NB4 (cell line): ENCODE data around the gene C22orf31.

Experiments
- DNase-seq: peaks from one replicate; pipeline ENCODE4 v3.0.0; 2010; ENCODE audit warnings: low read depth
- H3K4me3 ChIP-seq: one replicate; pipeline ENCODE4 v1.5.1; 2011; ENCODE audit warnings: mild to moderate bottlenecking, low read depth, low read length, moderate library complexity
- MYC ChIP-seq: IDR thresholded peaks from 2 replicates; pipeline ENCODE4 v1.6.1; 2011; ENCODE audit warnings: low read depth, low read length
- POLR2A ChIP-seq: IDR thresholded peaks from 2 replicates; pipeline ENCODE4 v1.6.1; 2011; ENCODE audit warnings: mild to moderate bottlenecking; ENCODE audit not compliant: insufficient read length; ENCODE audit errors: extremely low read depth
- TF ChIP-seq, protein P1 (sequence below): IDR thresholded peaks from one replicate; pipeline ENCODE4 v1.5.1; 2012; ENCODE audit warnings: low read depth, low read length
- TF ChIP-seq, protein P2 (sequence below): IDR thresholded peaks from 2 replicates; pipeline ENCODE4 v1.6.1; 2011; ENCODE audit warnings: low read depth, low read length

The C22orf31 gene

DNA sequence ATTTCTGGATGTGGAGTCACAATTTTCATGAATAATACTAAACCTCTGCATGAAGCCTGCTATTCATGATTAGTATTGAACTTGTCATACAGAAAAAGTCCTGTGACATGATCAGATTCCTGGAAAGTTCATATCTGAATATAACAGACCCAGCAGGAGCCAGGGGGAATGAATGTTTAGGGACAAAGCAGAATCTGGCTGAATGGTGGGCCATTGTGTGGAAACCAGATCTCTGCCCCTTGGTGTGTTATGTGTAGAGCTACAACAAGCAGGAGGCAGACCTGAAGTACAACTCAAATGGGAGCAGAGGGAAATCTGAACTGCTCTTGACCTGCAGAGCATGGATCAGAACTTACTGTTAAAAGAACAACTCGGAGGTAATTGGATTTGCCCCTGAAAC, 41.5 kb upstream of the C22orf31 start:
- no peak overlapping the region for H3K4me3 ChIP-seq
- no peak for DNase-seq
- no peak for TF ChIP-seq POLR2A
- TF ChIP-seq, protein P1, sequence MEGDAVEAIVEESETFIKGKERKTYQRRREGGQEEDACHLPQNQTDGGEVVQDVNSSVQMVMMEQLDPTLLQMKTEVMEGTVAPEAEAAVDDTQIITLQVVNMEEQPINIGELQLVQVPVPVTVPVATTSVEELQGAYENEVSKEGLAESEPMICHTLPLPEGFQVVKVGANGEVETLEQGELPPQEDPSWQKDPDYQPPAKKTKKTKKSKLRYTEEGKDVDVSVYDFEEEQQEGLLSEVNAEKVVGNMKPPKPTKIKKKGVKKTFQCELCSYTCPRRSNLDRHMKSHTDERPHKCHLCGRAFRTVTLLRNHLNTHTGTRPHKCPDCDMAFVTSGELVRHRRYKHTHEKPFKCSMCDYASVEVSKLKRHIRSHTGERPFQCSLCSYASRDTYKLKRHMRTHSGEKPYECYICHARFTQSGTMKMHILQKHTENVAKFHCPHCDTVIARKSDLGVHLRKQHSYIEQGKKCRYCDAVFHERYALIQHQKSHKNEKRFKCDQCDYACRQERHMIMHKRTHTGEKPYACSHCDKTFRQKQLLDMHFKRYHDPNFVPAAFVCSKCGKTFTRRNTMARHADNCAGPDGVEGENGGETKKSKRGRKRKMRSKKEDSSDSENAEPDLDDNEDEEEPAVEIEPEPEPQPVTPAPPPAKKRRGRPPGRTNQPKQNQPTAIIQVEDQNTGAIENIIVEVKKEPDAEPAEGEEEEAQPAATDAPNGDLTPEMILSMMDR: no peak
- TF ChIP-seq, protein P2, sequence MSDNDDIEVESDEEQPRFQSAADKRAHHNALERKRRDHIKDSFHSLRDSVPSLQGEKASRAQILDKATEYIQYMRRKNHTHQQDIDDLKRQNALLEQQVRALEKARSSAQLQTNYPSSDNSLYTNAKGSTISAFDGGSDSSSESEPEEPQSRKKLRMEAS: no peak
- TF ChIP-seq MYC: no peak

DNA sequence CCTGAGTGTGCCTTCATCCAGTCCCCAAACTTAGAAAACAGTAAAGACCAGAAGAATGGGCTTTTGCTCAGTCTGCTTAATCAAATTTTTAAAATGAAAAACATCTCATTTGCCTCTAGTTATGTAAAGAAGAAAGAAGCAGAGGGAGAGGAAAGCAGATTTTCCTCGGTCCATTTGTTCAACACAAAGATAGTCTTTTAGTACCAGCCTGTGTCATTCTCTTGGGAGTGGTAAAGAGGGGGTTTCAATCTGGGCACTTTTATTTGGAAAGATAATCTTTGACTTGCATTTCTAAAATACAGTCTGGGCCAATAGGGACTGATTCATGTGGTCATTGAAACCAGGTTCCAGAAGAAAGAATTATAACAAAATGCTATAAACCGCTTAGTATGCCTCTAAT, 40.7 kb upstream of the C22orf31 start:
- DNase-seq: no peak
- no peak overlapping the region for H3K4me3 ChIP-seq
- TF ChIP-seq MYC (no peak), POLR2A (no peak)
- TF ChIP-seq, protein P1: no peak
- TF ChIP-seq, protein P2: no peak

DNA sequence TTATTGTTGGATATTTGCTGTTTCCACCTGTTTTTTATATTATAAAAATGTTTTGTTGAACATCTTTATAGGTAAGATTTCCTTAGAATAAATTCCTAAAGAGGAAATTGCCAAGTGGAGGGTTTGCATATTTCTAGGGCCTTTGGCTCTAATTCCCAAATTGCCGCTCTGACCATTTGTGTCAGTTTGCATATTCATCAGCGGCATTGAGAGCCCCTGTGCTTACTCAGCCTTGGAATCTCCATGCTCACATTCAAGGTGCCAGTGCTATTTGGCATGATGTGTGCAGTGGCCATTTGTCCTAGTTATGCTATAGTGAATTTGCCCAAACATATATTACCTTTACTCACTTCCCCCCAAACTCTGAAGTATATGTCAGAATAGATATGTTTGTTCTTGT, 36.7 kb upstream of the C22orf31 start:
- no peak overlapping the region for H3K4me3 ChIP-seq
- DNase-seq: no peak
- TF ChIP-seq POLR2A (no peak), MYC (no peak)
- TF ChIP-seq, protein P1: no peak
- TF ChIP-seq, protein P2: no peak

DNA sequence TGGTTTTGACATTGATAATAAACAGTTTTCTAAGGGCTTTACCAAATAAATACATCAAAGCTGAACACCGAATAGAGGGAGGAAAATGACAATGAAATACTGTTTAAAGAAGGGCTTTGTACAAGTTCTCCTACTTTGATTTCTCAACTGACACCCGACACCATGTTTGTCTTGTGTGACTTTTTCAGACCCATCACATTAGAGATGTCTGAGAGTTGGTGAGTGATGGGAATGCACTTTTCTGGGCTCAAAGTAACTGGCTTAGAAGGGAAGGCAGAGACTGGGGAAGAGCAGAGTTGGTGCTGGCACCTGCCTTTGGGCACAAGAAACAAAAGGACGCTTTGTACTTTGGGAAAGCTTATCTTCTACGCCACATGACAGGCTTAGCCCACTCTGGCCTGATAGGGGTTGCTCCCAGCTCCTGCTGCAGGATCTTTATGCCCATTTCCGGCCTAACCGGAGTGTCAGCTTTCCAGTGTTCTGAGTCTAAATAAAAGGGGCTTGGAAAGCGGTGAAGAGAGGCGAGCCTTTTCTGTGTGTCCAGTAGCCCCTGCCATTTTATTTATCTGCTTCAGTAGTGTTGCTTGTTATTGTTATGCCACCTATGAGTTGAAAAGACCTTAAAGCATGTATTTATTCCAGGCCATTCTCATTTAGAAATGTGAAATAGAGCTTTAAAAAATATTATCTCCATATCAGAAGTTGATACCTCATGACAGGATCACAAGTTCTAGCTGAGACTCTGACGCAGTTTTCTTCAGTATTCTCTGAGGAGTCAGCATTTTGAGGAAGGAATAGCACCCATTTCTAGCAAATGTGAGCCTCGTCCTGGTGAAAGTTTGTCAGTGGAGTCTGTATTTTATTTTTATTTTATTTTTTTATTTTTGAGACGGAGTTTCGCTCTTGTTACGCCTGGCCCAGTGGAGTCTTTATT, 35.4 kb upstream of the C22orf31 start:
- DNase-seq: no peak
- TF ChIP-seq MYC (no peak), POLR2A (no peak)
- TF ChIP-seq, protein P1: no peak
- TF ChIP-seq, protein P2: no peak
- no peak overlapping the region for H3K4me3 ChIP-seq

DNA sequence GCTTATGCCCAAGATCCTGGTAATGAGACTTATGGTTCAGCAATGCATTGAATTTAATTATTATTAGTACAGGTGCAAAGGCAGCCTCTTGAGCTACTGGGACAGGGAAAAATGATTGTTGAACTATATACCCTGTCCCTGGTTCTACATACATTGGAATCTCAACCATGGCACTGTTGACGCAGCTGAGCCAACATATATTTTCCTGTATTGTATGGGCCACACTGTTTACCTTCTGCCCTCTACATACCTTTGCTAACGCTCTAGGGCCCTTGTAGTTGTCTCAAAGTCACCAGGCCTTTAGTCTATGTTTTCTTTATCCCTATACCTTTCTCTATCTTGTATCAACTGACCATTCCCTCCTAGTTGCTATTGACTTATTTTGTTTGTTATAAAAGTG, 33.8 kb upstream of the C22orf31 start:
- TF ChIP-seq, protein P1: no peak
- TF ChIP-seq POLR2A (no peak), MYC (no peak)
- TF ChIP-seq, protein P2: no peak

More for the DNA sequence above, 33.8 kb upstream of the C22orf31 start:
- DNase-seq: no peak
- H3K4me3 ChIP-seq: no peak overlapping the region
